Activated CD4-positive, alpha-beta T cell treated with anti-CD3 and anti-CD28 coated beads, Interleukin-2, amount 50 U/mL, for 1 hour (primary cell): Measurements from ENCODE around the gene FASTK.

ENCODE experiments used
- DNase-seq: peaks from one replicate; pipeline ENCODE4 v3.0.0-alpha.2; 2020

The FASTK gene

GRCh38 chr7:151095123-151095797 lies 14.7 kb upstream of the FASTK start:
- DNase-seq, result no peak

DNA sequence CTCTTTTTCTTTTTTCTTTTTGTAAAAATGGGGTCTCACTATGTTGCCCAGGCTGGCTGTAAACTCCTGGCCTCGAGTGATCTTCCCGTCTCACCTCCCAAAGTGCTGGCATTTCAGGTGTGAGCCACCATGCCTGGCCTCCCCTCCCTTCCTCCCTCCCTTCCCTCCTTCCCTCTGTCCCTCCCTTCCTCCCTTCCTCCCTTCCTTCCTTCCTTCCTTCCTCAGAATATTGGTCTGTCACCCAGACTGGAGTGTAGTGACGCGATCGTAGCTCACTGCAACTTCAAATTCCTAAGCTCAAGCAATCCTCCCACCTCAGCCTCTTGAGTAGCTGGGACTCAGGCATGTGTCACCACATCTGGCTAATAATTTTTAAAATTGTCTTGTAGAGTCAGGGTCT lies 14.1 kb upstream of the FASTK start:
- no peak for DNase-seq

DNA sequence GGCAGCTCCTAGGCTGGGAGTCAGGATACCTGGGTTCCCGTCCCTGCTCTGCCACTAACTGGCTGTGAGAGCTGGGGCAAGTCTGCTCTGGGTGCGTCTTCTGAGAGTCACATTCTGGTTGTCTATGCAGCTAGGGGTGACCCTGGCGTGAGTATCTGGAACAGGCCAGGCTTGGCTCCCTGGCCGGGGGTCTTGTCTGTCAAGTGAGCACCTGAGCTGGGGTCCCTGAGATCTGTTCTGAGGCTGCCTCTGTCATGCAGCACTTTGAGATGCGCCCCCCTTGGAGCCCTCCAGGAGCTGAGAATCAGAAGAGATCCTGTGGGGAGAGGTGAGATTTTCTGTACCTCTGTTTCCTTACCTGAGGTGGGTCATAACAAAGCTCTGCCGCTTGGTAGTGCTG lies 13.1 kb upstream of the FASTK start:
- DNase-seq, result no peak

DNA sequence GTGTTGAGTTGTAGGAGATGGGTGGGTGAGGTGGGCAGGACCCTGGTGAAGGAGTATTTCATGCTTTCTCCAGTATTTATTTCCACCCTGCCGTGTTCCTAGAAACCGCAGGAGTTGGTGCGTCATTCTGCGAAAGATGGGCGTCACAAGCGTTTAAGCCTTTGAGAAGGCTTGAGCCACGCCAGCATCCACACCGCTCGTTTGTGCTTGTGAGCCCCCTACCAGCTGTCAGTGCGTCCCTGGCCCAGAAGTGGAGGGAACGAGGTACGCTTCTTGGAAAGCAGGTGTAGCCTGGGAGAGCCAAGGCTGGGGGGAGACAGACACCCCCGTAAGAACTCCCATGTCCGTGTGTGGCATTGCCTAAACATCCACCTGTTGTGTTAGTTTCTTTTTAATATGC lies 11.4 kb upstream of the FASTK start:
- no peak for DNase-seq

DNA sequence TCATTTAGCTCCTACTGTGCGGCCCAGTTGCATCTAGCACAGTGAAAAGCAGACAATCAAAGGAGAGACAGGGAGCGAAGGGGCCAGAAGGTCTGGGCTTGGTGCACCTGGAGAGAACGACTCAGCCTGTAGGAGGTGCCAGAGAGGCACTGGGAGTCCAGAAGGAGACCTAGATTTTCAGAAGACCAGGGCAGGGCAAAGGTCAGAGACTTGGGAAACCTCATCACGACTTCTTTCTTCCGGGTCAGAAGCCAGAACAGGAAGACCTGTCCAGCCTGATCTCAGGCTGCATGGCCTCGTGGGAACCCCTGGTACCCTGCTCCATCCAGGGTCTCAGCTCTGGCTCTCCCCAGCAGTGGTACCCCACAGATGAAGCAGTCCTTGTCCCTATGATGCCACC lies 10.8 kb upstream of the FASTK start:
- no peak for DNase-seq

DNA sequence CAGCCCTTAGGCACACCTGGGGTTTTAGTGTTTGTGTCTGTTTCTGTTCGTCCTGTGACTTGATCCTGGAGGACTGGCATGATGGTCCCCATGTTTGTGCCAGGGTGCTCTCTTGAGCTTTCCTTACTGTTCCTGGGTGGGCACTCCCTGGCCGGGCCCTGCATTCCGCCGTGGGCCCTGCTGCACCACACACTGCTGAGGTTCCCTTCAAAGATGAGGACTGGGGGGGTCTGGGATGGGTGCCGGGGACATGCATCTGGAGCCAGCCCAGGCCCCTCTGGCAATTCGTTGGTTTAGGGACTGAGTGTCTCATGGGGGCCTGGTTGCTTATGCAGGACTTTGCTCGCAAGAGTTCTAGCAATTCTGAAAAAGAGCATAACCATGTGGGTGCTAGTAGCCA lies 10.4 kb upstream of the FASTK start:
- DNase-seq, result no peak

GRCh38 chr7:151089893-151090730 lies 9.5 kb upstream of the FASTK start:
- DNase-seq, result no peak

- DNase-seq, result no peak
These were observed 8.5 kb upstream of the FASTK start for GRCh38 chr7:151088856-151089699.

- no peak for DNase-seq
These were observed 7.6 kb upstream of the FASTK start for GRCh38 chr7:151088019-151088855.

- peak; percentile 38 for DNase-seq
These were observed 6.8 kb upstream of the FASTK start for GRCh38 chr7:151087245-151088018.

- DNase-seq, result peak; percentile 26
These were observed 6.2 kb upstream of the FASTK start for GRCh38 chr7:151086802-151087244.

DNA sequence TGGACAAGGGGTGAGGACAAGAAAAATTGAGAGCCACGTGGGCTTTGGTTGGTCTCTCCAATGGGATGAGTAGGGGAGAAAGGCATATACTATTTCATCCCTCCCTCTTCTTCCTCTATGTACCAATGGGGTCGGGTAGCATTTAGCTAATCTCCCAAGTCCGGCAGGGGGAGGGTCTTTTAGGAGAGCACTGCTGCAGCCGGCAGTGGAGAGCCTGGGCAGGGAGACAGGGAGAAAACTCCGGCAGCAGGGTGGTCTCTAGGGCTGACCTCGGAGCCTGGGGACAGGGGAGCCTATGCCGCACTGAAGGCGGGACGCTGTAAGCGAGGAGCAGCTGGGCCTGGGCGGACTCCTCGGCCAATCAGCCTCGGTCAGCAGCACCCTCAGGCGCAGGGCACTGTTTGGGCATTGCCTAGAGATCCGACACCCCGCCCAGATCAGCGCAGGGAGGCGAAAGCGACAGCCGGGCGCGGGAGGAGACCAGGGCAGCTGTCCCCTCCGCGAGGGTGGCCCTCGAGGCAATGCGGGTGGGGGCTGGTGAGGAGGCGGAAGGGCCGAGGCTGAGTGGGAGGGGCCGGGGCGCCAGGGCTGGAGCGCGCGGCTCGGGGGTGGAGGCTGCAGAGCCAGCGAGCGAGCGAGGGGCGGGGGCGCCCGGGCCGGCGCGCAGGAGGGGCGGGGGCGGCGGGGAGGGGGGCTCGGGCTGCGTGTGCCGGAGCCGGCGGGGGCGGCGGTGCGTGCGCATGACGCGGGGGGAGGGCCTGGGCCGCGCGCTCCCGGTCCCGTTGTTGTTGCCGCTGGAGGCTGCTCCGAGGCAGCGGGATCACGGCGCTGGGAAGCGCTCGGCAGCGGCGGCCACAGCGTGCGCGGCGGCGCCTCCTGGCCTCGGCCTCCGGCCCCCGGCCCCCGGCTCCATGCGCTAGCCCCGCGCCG lies 5.3 kb upstream of the FASTK start, which contains the start of gene AGAP3:
TSS of gene AGAP3 (plus strand) at position 785 of the 930 bp plus-strand sequence. CDS start 267 bp downstream, outside the sequence.
- DNase-seq, result peak; percentile 45

DNA sequence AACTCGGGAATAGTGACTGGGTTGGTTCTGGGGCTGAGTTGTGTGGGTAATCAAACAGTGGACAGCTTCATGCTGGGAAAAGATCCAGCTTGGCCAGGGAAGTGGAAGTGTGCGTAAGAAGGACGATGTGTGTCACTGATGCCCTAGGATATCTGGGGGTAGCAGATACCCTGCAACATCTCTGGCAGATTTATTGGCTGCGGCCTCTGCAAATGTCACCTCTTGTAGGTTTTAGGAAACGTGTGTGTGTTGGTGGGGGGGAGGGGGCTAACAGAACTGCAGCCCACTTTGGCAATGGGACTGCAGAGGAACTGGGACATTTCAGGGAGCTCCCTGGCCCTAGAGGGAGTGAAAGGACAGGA lies 4.7 kb upstream of the FASTK start:
- DNase-seq, result no peak

GRCh38 chr7:151083824-151084160 lies 3.2 kb upstream of the FASTK start:
- no peak for DNase-seq

DNA sequence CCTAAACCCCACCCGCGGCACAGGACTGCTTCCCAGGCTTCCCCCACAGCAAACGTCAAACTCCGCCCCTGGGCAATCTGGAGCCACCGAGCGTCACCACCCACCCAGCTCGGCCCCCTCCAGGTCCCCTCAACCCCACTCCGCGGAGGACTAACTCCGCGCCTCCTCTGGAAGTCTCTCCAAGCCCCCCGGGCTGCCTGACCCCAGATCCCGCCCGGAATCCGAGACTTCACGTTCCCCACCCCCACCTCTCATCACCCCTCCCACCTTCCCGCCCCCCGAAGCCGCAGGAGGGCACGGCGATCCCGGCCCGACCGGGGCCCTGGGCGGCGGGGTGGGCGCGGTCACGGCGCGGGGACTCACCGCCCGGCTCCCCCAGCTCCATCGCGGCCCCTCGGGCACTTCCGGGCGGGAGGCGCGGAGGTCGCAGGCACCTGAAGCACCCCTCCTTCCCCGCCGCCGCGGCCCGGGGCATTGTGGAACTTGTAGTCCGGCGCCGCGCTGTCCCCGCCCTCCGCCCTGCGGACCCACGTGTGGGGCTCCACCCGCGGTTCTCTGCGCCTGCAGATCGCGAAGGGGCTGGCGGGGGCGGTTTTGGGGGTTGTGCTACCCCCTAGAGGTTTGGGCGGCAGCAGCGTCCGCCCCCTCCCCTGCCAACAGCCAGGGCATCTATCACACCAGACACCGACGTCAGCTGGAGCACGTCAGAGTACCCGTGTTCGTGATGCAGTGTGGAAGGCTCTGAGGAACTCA lies 2.6 kb upstream of the FASTK start, which contains the start of gene TMUB1:
TSS of gene TMUB1 (minus strand) at position 423 of the 753 bp plus-strand sequence. CDS start 930 bp downstream, outside the sequence.
- peak; percentile 88 for DNase-seq

DNA sequence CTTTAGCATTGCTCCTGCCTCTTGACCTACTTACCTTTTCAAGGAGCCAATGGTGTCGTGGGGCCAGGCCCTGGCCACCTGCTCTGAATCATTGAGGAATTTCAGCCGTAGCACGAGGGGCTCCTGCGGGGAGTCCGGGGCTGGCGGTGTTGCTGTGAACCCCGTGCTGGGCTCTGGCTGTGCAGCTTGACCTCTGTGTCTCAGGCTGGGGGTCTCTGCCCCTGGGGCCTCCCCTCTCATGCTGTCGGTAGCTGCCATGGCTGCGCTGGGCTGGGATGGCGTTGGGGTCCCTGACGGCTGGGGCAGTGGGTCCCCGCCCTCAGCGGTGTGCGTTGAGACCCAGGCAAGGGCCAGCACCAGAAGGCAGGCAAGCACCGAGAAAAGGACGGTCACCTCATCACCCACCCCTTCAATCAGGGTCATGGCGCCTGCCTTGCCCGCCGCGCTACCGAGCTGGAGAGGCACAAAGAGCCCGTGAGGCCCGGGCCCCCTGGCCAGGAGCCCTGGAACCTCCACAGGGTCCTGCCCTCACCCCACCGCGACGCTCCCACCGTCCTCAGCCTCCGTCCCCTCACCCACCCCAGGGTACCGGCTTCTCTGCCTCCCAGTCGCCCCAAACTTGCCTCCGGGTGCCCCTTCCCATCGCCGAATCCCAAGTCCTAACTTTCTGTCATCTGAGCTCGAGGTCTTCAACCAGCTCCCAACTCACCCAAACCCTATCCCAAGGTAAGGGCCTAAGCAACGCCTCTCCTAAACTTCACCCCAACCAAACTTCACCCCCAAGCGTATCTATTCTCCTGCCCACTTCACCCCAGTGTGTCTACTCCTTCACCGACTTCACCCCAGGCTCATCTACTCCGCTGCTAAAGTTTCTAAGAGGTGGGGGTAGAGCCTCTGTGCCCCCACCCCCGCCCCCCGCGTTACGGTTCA lies 1.8 kb upstream of the FASTK start:
- DNase-seq, result no peak

GRCh38 chr7:151081170-151082101 lies 827 bp upstream of the FASTK start:
- no peak for DNase-seq
